ENCODE data around the gene POLD2.
"Not testable (repeated sequence)": the region's sequence is repeated elsewhere in the genome, so short reads cannot be mapped to it uniquely, and the experiment has no call there.

Gene POLD2

GRCh38 chr7:44123190-44124003, at the start of gene POLD2:
Gene POLD2 (minus strand): TSS chr7:44123548. CDS start chr7:44122053, 1,495 bp downstream.
- peak within 1 kb of the TSS; percentile 91 for H3K4me3 ChIP-seq (ENCODE audit: low read length)
- H3K27ac ChIP-seq (ENCODE audit: low read depth, low read length) = peak within 1 kb of the TSS; percentile 88

GRCh38 chr7:44172803-44173424, 49.6 kb upstream of the POLD2 start:
- Histone ChIP-seq H3K4me3 (ENCODE audit: low read length) (no peak overlapping the region), H3K9ac (ENCODE audit: low read length) (no peak overlapping the region), H3K27ac (ENCODE audit: low read depth, low read length) (no peak overlapping the region)

More at GRCh38 chr7:44123190-44124003, at the start of gene POLD2:
- peaks cover 8% of the 10 kb centered on the region for H3K36me3 ChIP-seq (ENCODE audit: control insufficient read depth, insufficient read depth, low read length)
- peaks cover 5% of the 10 kb centered on the region for H3K4me1 ChIP-seq (ENCODE audit: control insufficient read depth, insufficient read depth, low read length)
- H3K27me3 ChIP-seq (ENCODE audit: control insufficient read depth, insufficient read depth, low read length) = no peaks in the 10 kb centered on the region
- H3K9ac ChIP-seq (ENCODE audit: low read length) = peak within 1 kb of the TSS; percentile 67

GRCh38 chr7:44172352-44172751, 49.0 kb upstream of the POLD2 start:
- H3K36me3 ChIP-seq (ENCODE audit: control insufficient read depth, insufficient read depth, low read length) = no peaks in the 10 kb centered on the region
- no peaks in the 10 kb centered on the region for H3K27me3 ChIP-seq (ENCODE audit: control insufficient read depth, insufficient read depth, low read length)
- H3K27ac ChIP-seq (ENCODE audit: low read depth, low read length) = no peak overlapping the region
- H3K4me1 ChIP-seq (ENCODE audit: control insufficient read depth, insufficient read depth, low read length) = no peaks in the 10 kb centered on the region
- H3K4me3 ChIP-seq (ENCODE audit: low read length) = no peak overlapping the region
- H3K9ac ChIP-seq (ENCODE audit: low read length) = no peak overlapping the region

More at GRCh38 chr7:44172803-44173424, 49.6 kb upstream of the POLD2 start:
- Histone ChIP-seq H3K36me3 (ENCODE audit: control insufficient read depth, insufficient read depth, low read length) (no peaks in the 10 kb centered on the region), H3K4me1 (ENCODE audit: control insufficient read depth, insufficient read depth, low read length) (no peaks in the 10 kb centered on the region), H3K27me3 (ENCODE audit: control insufficient read depth, insufficient read depth, low read length) (no peaks in the 10 kb centered on the region)

GRCh38 chr7:44171901-44172300, 48.6 kb upstream of the POLD2 start:
- H3K4me1 ChIP-seq (ENCODE audit: control insufficient read depth, insufficient read depth, low read length); H3K9ac ChIP-seq (ENCODE audit: low read length); H3K27ac ChIP-seq (ENCODE audit: low read depth, low read length); H3K4me3 ChIP-seq (ENCODE audit: low read length); H3K36me3 ChIP-seq (ENCODE audit: control insufficient read depth, insufficient read depth, low read length); H3K27me3 ChIP-seq (ENCODE audit: control insufficient read depth, insufficient read depth, low read length): not testable (repeated sequence)

- Histone ChIP-seq H3K4me3 (ENCODE audit: low read length) (no peak overlapping the region), H3K9ac (ENCODE audit: low read length) (no peak overlapping the region), H3K36me3 (ENCODE audit: control insufficient read depth, insufficient read depth, low read length) (no peaks in the 10 kb centered on the region), H3K27ac (ENCODE audit: low read depth, low read length) (no peak overlapping the region), H3K27me3 (ENCODE audit: control insufficient read depth, insufficient read depth, low read length) (no peaks in the 10 kb centered on the region), H3K4me1 (ENCODE audit: control insufficient read depth, insufficient read depth, low read length) (no peaks in the 10 kb centered on the region)
These were observed 44.6 kb upstream of the POLD2 start for GRCh38 chr7:44167920-44168319.

GRCh38 chr7:44163591-44163990, 40.2 kb upstream of the POLD2 start:
- Histone ChIP-seq H3K27me3 (ENCODE audit: control insufficient read depth, insufficient read depth, low read length) (no peaks in the 10 kb centered on the region), H3K36me3 (ENCODE audit: control insufficient read depth, insufficient read depth, low read length) (no peaks in the 10 kb centered on the region), H3K4me3 (ENCODE audit: low read length) (no peak overlapping the region), H3K9ac (ENCODE audit: low read length) (no peak overlapping the region), H3K4me1 (ENCODE audit: control insufficient read depth, insufficient read depth, low read length) (no peaks in the 10 kb centered on the region), H3K27ac (ENCODE audit: low read depth, low read length) (no peak overlapping the region)

- Histone ChIP-seq H3K4me3 (ENCODE audit: low read length) (no peak overlapping the region), H3K27me3 (ENCODE audit: control insufficient read depth, insufficient read depth, low read length) (no peaks in the 10 kb centered on the region), H3K9ac (ENCODE audit: low read length) (no peak overlapping the region), H3K27ac (ENCODE audit: low read depth, low read length) (no peak overlapping the region), H3K36me3 (ENCODE audit: control insufficient read depth, insufficient read depth, low read length) (no peaks in the 10 kb centered on the region), H3K4me1 (ENCODE audit: control insufficient read depth, insufficient read depth, low read length) (no peaks in the 10 kb centered on the region)
These were observed 39.5 kb upstream of the POLD2 start for GRCh38 chr7:44162785-44163395.

GRCh38 chr7:44162179-44162578, 38.8 kb upstream of the POLD2 start:
- Histone ChIP-seq H3K4me3 (ENCODE audit: low read length) (no peak overlapping the region), H3K27me3 (ENCODE audit: control insufficient read depth, insufficient read depth, low read length) (no peaks in the 10 kb centered on the region), H3K27ac (ENCODE audit: low read depth, low read length) (no peak overlapping the region), H3K9ac (ENCODE audit: low read length) (no peak overlapping the region), H3K4me1 (ENCODE audit: control insufficient read depth, insufficient read depth, low read length) (no peaks in the 10 kb centered on the region), H3K36me3 (ENCODE audit: control insufficient read depth, insufficient read depth, low read length) (no peaks in the 10 kb centered on the region)

GRCh38 chr7:44161371-44161770, 38.0 kb upstream of the POLD2 start:
- H3K4me1 ChIP-seq (ENCODE audit: control insufficient read depth, insufficient read depth, low read length) = no peaks in the 10 kb centered on the region
- no peak overlapping the region for H3K9ac ChIP-seq (ENCODE audit: low read length)
- no peak overlapping the region for H3K4me3 ChIP-seq (ENCODE audit: low read length)
- H3K27ac ChIP-seq (ENCODE audit: low read depth, low read length) = no peak overlapping the region
- no peaks in the 10 kb centered on the region for H3K36me3 ChIP-seq (ENCODE audit: control insufficient read depth, insufficient read depth, low read length)
- no peaks in the 10 kb centered on the region for H3K27me3 ChIP-seq (ENCODE audit: control insufficient read depth, insufficient read depth, low read length)

- no peaks in the 10 kb centered on the region for H3K27me3 ChIP-seq (ENCODE audit: control insufficient read depth, insufficient read depth, low read length)
- H3K4me3 ChIP-seq (ENCODE audit: low read length) = no peak overlapping the region
- H3K27ac ChIP-seq (ENCODE audit: low read depth, low read length) = no peak overlapping the region
- no peaks in the 10 kb centered on the region for H3K36me3 ChIP-seq (ENCODE audit: control insufficient read depth, insufficient read depth, low read length)
- no peak overlapping the region for H3K9ac ChIP-seq (ENCODE audit: low read length)
- no peaks in the 10 kb centered on the region for H3K4me1 ChIP-seq (ENCODE audit: control insufficient read depth, insufficient read depth, low read length)
These were observed 36.7 kb upstream of the POLD2 start for GRCh38 chr7:44159824-44160630.

GRCh38 chr7:44158873-44159631, 35.7 kb upstream of the POLD2 start:
- Histone ChIP-seq H3K4me1 (ENCODE audit: control insufficient read depth, insufficient read depth, low read length) (no peaks in the 10 kb centered on the region), H3K27me3 (ENCODE audit: control insufficient read depth, insufficient read depth, low read length) (no peaks in the 10 kb centered on the region), H3K36me3 (ENCODE audit: control insufficient read depth, insufficient read depth, low read length) (no peaks in the 10 kb centered on the region), H3K4me3 (ENCODE audit: low read length) (no peak overlapping the region), H3K9ac (ENCODE audit: low read length) (no peak overlapping the region), H3K27ac (ENCODE audit: low read depth, low read length) (no peak overlapping the region)

All from rectal smooth muscle tissue (tissue), 1 donor.